Liver (tissue), 3 donors: ENCODE measurements around the gene PCCB.

ENCODE experiments used
- ATF3 ChIP-seq: IDR thresholded peaks from 2 replicates; pipeline ENCODE4 v1.6.1; 2016; ENCODE audit warnings: antibody characterized with exemption
- EGR1 ChIP-seq, 2 donors: IDR thresholded peaks; 2 replicates each; pipeline ENCODE4 v1.6.1; 2016 to 2018; ENCODE audit warnings: antibody characterized with exemption in 2 of 2, low read depth in 2 of 2
- FOXA1 ChIP-seq: IDR thresholded peaks from 2 replicates; pipeline ENCODE4 v1.6.1; 2016; ENCODE audit warnings: antibody characterized with exemption
- FOXA2 ChIP-seq: IDR thresholded peaks from 2 replicates; pipeline ENCODE4 v1.6.1; 2016; ENCODE audit warnings: antibody characterized with exemption
- HNF4A ChIP-seq, 2 donors: conservative IDR thresholded peaks; 2 replicates each; pipeline ENCODE4 v1.6.1; 2016; ENCODE audit warnings: antibody characterized with exemption in 2 of 2, mild to moderate bottlenecking in 2 of 2
- HNF4G ChIP-seq: IDR thresholded peaks from 2 replicates; pipeline ENCODE4 v1.6.1; 2016; ENCODE audit warnings: antibody characterized with exemption
- JUND ChIP-seq, 2 donors: IDR thresholded peaks; 2 replicates each; pipeline ENCODE4 v1.6.1; 2016; ENCODE audit warnings: antibody characterized with exemption in 2 of 2
- MAX ChIP-seq: IDR thresholded peaks from 2 replicates; pipeline ENCODE4 v1.6.1; 2016; ENCODE audit warnings: antibody characterized with exemption
- REST ChIP-seq: IDR thresholded peaks from 2 replicates; pipeline ENCODE4 v1.6.1; 2016; ENCODE audit warnings: antibody characterized with exemption, mild to moderate bottlenecking
- RXRA ChIP-seq, 2 donors: IDR thresholded peaks; 2 replicates each; pipeline ENCODE4 v1.6.1; 2017 to 2018; ENCODE audit warnings: antibody characterized with exemption in 2 of 2, mild to moderate bottlenecking in 1 of 2
- TAF1 ChIP-seq: conservative IDR thresholded peaks from 2 replicates; pipeline ENCODE4 v1.6.1; 2016; ENCODE audit warnings: antibody characterized with exemption, mild to moderate bottlenecking
- YY1 ChIP-seq: IDR thresholded peaks from 2 replicates; pipeline ENCODE4 v1.6.1; 2016; ENCODE audit warnings: antibody characterized with exemption, mild to moderate bottlenecking
- TF ChIP-seq, protein P1 (sequence below): fragments of 150-350 bp; IDR thresholded peaks from 2 replicates; pipeline ENCODE4 v1.5.1; 2017; ENCODE audit warnings: improper control_type of control experiment, low read depth, low read length; ENCODE audit not compliant: missing input control
- TF ChIP-seq, protein P2 (sequence below): IDR thresholded peaks from 2 replicates; pipeline ENCODE4 v1.6.1; 2016; ENCODE audit warnings: antibody characterized with exemption
- donor health status: healthy.
- donor health status: healthy.

DNA sequence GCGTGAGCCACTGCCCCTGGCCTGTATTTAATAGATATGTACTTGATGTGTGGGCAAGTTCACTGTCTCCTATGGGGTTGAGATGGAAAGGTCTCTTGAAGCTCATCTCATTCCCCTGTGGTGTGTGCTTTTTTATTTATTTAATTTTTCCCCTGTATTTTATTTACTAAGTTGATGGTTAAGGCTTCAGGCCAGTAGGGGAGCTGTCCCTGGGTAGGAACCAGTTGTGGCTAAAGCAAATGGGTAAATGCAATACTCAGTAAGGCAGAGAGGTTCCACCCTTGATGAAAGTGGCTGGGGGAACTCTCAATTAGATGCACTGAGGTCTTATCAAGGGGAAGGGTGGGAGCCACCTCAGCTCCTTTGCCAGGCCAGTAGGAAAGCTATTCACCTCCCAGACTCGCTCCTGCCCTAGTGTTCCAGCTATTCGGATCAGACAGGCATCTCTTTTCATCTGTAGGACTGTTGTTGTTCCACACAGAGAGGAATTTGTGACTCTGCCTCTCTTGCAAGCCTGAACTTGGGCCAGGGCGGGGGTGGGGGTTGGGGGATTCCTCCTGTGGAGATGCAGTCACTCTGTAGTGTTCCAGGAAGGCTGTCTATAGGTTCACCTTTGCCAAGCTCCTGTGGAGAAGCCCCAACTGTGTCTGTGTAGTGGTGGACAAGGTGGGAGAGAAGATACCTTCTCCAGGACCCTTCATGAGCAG is 26.1 kb downstream of the PCCB start:
- TF ChIP-seq, protein P1, sequence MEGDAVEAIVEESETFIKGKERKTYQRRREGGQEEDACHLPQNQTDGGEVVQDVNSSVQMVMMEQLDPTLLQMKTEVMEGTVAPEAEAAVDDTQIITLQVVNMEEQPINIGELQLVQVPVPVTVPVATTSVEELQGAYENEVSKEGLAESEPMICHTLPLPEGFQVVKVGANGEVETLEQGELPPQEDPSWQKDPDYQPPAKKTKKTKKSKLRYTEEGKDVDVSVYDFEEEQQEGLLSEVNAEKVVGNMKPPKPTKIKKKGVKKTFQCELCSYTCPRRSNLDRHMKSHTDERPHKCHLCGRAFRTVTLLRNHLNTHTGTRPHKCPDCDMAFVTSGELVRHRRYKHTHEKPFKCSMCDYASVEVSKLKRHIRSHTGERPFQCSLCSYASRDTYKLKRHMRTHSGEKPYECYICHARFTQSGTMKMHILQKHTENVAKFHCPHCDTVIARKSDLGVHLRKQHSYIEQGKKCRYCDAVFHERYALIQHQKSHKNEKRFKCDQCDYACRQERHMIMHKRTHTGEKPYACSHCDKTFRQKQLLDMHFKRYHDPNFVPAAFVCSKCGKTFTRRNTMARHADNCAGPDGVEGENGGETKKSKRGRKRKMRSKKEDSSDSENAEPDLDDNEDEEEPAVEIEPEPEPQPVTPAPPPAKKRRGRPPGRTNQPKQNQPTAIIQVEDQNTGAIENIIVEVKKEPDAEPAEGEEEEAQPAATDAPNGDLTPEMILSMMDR, result no peak
- TF ChIP-seq YY1 (no peak), HNF4A (conservative IDR thresholded peaks at IDR 0.05) (no peak), FOXA1 (no peak), TAF1 (no peak), ATF3 (no peak), HNF4G (no peak), EGR1 (IDR thresholded peaks at IDR 0.05; ENCODE audit: low read depth in 2 of 2) (no peak), REST (no peak), RXRA (IDR thresholded peaks at IDR 0.05) (no peak), FOXA2 (no peak), MAX (no peak), JUND (IDR thresholded peaks at IDR 0.05) (no peak)
- TF ChIP-seq, protein P2, sequence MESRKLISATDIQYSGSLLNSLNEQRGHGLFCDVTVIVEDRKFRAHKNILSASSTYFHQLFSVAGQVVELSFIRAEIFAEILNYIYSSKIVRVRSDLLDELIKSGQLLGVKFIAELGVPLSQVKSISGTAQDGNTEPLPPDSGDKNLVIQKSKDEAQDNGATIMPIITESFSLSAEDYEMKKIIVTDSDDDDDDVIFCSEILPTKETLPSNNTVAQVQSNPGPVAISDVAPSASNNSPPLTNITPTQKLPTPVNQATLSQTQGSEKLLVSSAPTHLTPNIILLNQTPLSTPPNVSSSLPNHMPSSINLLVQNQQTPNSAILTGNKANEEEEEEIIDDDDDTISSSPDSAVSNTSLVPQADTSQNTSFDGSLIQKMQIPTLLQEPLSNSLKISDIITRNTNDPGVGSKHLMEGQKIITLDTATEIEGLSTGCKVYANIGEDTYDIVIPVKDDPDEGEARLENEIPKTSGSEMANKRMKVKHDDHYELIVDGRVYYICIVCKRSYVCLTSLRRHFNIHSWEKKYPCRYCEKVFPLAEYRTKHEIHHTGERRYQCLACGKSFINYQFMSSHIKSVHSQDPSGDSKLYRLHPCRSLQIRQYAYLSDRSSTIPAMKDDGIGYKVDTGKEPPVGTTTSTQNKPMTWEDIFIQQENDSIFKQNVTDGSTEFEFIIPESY, result no peak
